ENCODE results near the gene OPA1. TPM values are rescaled to one million over a fixed set of nuclear protein-coding genes. Genes with fewer than 3 reads are reported as not detected.

The OPA1 gene
- total and polyA plus RNA-seq, 11 donors = 23.0 to 215 (median 106) TPM

DNA sequence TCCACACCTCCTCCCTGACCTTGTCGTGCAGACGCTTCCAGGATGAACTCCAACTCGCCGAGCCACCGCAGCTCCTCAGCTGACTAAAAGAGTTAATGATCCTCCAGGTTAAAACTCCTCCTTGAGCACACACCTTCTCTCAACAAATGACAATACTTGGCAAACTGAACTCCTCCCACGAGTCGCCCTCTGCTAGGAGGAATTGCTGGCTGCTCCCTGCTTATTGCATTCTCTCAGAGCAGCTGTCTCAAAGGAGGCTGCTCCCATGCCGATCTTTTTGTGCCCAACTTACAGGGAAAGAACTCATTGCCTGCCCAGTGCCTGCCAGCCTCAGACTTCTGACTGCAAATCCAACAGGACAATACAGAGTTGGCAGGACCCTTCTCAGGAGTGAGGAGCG lies 38.2 kb upstream of the OPA1 start, which contains the start of gene ATP13A4:
ATP13A4 (minus strand) TSS at position 85 of the 400 bp plus-strand sequence. CDS start 96 bp downstream, outside the sequence.
- H3K36me3 ChIP-seq = no peaks in the 10 kb centered on the region
- no peaks in the 10 kb centered on the region for H3K4me1 ChIP-seq
- no peak within 1 kb of the TSS for H3K27ac ChIP-seq
- no peak within 1 kb of the TSS for H3K4me3 ChIP-seq
- DNase-seq = no peak
- H3K9me3 ChIP-seq = no peaks in the 10 kb centered on the region
- ATAC-seq = no peak
- intact Hi-C loops (cut with DNase I) = no loop called here
- 56 to 71% (median 64%) methylated on average over 9 of the region's 9 CpGs for WGBS, 4 donors
- H3K27me3 ChIP-seq = no peaks in the 10 kb centered on the region
- TF ChIP-seq POLR2A (IDR thresholded peaks at IDR 0.05) = no peak
- TF ChIP-seq, protein P1, sequence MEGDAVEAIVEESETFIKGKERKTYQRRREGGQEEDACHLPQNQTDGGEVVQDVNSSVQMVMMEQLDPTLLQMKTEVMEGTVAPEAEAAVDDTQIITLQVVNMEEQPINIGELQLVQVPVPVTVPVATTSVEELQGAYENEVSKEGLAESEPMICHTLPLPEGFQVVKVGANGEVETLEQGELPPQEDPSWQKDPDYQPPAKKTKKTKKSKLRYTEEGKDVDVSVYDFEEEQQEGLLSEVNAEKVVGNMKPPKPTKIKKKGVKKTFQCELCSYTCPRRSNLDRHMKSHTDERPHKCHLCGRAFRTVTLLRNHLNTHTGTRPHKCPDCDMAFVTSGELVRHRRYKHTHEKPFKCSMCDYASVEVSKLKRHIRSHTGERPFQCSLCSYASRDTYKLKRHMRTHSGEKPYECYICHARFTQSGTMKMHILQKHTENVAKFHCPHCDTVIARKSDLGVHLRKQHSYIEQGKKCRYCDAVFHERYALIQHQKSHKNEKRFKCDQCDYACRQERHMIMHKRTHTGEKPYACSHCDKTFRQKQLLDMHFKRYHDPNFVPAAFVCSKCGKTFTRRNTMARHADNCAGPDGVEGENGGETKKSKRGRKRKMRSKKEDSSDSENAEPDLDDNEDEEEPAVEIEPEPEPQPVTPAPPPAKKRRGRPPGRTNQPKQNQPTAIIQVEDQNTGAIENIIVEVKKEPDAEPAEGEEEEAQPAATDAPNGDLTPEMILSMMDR (IDR thresholded peaks at IDR 0.05) = no peak

DNA sequence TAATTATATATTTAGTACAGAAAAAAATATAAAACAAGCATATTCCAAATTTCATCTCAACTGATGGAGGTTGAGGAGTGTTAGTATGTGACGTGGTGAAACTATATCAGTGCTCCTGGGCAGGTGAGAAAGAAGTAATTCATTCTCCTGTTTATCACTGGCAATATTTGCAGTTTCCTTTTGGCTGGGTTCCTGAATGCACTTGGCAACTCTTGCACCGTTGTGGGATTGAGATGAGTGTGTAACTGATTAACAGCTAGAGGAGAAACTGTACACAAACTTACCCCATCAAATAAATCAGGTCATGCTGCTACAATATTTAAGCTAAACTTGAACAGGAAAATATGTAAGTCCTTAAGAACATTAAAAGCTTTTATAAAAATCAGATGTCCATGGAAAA lies 36.2 kb upstream of the OPA1 start:
- Histone ChIP-seq H3K36me3 (no peaks in the 10 kb centered on the region), H3K9me3 (no peaks in the 10 kb centered on the region), H3K4me1 (peaks cover 0 to 5% (median 0%) of the 10 kb centered on the region in 12 donors), H3K4me3 (no peak overlapping the region), H3K27ac (no peak overlapping the region), H3K27me3 (no peaks in the 10 kb centered on the region)
- TF ChIP-seq, protein P1 (IDR thresholded peaks at IDR 0.05) = no peak
- TF ChIP-seq POLR2A (IDR thresholded peaks at IDR 0.05) = no peak
- ATAC-seq (no peak), DNase-seq (no peak)
- WGBS, 4 donors = 24 to 35% (median 27%) methylated on average over 2 of the region's 2 CpGs
- intact Hi-C loops (cut with DNase I) = no loop called here

DNA sequence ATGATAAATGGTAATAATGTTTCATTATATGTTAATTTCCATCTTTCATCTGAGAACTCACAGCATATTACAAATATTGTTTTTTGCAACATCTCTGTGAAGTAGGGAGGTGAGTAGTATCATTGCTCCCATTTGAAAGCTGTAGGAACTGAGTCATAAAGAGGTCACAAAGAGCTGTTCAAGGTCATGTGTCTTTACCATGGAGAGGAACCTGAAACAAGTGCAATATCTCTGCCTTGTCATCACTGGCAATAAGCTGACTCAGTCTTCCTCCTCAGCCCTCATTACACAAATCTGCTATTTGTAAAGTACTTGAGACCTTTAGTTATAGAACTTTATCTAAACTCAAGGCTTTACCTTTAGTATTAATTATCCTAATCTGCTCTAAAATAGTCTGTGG lies 33.9 kb upstream of the OPA1 start:
- Histone ChIP-seq H3K27me3 (no peaks in the 10 kb centered on the region), H3K4me1 (peaks cover 0 to 5% (median 0%) of the 10 kb centered on the region in 12 donors), H3K9me3 (no peaks in the 10 kb centered on the region), H3K36me3 (no peaks in the 10 kb centered on the region), H3K4me3 (no peak overlapping the region), H3K27ac (no peak overlapping the region)
- TF ChIP-seq, protein P1 (IDR thresholded peaks at IDR 0.05) = no peak
- no peak for TF ChIP-seq POLR2A (IDR thresholded peaks at IDR 0.05)
- no peak for ATAC-seq
- intact Hi-C loops (cut with DNase I) = no loop called here
- no peak for DNase-seq

DNA sequence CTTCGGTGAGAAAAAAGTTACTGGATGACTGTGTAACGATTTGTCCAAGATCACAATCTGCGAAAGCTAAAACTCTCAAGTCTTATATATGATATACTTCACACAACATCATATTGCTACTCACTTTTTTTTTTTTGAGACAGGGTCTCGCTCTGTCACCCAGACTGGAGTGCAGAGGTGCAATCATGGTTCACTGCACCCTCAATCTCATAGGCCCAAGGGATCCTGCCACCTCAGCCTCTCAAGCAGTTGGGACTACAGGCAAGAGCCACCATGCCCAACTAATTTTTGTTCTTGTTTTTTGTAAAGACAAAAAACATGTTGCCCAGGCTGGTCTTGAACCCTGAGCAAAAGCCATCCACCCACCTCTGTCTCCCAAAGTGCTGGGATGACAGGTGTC lies 32.9 kb upstream of the OPA1 start:
- intact Hi-C loops (cut with DNase I) = loop anchor here in 6 of 10 donors (5.0 to 10.0 kb wide), 7 partner anchors 95 to 995 kb away; no protein-coding TSS in a partner anchor

More for the DNA sequence above, 32.9 kb upstream of the OPA1 start:
- H3K27ac ChIP-seq = no peak overlapping the region
- no peak for ATAC-seq
- H3K4me3 ChIP-seq = no peak overlapping the region
- H3K27me3 ChIP-seq = no peaks in the 10 kb centered on the region
- H3K9me3 ChIP-seq = no peaks in the 10 kb centered on the region
- 90 to 94% (median 93%) methylated on average over 4 of the region's 4 CpGs for WGBS, 4 donors
- H3K36me3 ChIP-seq = no peaks in the 10 kb centered on the region
- DNase-seq = no peak
- no peak for TF ChIP-seq POLR2A (IDR thresholded peaks at IDR 0.05)
- TF ChIP-seq, protein P1 (IDR thresholded peaks at IDR 0.05) = no peak
- H3K4me1 ChIP-seq = peaks cover 0 to 5% (median 0%) of the 10 kb centered on the region in 12 donors
